ENCODE results near the gene CSGALNACT2.

DNA sequence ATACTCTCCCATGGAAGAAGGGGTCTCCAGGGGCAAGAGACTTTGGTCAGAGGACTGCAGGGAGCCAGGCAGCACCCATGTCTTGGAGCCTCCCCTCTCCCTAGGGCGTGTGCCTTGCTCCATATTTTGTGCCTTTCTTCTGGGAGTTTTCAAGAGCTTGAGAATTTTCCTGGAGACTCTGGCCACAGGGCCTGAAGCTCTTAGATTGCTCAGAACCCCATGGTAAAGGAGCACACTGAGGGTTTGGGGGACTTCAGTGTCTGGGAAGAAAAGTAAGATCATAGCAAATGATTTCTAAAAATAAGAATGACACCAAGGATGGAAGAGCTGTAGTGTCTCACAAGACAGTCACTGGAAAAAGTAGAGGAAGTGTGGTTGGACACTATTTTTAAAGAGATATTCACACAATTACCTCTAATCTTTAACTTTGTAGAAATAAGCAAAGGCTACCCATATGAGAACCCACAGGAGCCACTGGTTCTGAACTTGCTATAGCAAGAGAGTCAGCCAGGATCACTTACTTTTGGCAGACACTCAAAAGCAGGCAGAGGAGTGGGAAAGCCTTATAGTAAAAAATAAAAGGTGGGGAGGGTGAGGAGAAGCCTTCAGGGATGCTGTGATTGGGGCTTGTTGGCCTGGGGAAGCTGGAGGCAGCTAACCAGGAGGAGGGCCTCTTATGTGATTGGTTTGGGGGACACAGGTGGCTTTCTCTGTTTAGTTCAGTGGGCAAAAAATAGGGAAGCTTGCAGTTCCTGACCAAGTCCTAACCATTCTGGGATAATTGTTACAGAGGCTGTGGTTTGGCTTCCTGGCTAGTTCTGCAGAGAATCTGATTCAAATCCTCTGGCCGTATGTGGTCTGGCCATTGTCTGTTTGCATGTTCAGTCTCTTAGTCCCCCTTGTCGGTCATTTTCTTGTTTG, 5.1 kb upstream of the CSGALNACT2 start:
- TF ChIP-seq, protein P1, sequence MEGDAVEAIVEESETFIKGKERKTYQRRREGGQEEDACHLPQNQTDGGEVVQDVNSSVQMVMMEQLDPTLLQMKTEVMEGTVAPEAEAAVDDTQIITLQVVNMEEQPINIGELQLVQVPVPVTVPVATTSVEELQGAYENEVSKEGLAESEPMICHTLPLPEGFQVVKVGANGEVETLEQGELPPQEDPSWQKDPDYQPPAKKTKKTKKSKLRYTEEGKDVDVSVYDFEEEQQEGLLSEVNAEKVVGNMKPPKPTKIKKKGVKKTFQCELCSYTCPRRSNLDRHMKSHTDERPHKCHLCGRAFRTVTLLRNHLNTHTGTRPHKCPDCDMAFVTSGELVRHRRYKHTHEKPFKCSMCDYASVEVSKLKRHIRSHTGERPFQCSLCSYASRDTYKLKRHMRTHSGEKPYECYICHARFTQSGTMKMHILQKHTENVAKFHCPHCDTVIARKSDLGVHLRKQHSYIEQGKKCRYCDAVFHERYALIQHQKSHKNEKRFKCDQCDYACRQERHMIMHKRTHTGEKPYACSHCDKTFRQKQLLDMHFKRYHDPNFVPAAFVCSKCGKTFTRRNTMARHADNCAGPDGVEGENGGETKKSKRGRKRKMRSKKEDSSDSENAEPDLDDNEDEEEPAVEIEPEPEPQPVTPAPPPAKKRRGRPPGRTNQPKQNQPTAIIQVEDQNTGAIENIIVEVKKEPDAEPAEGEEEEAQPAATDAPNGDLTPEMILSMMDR (IDR thresholded peaks at IDR 0.05; ENCODE audit: poor library complexity) = no peak
- no peak for TF ChIP-seq EZH2phosphoT487 (IDR thresholded peaks at IDR 0.05; ENCODE audit: low read depth, severe bottlenecking, unreplicated experiment)
